Right lobe of liver (tissue), 4 donors: ENCODE measurements around the gene PITPNM2.
"Not testable (repeated sequence)": the region's sequence is repeated elsewhere in the genome, so short reads cannot be mapped to it uniquely, and the experiment has no call there.

Experiments used
- POLR2A ChIP-seq: fragments of 450-650 bp; IDR thresholded peaks from one replicate; pipeline ENCODE4 v1.6.1; 2017; ENCODE audit warnings: antibody characterized with exemption, mild to moderate bottlenecking
- TF ChIP-seq, protein P1 (sequence below), 4 donors: fragments of 200-600 bp in 3 of 4; fragments of 450-650 bp in 1 of 4; IDR thresholded peaks; one replicate each; pipeline versions ENCODE4 v1.5.1 to v1.8.0; 2016 to 2022; ENCODE audit warnings: antibody characterized with exemption in 4 of 4, mild to moderate bottlenecking in 2 of 4
- donor health status: DM: no; HTN: no; CAD: no.
- donor health status: DM: no; HTN: no; CAD: no.
- donor health status: DM: no; HTN: yes; CAD: no.

DNA sequence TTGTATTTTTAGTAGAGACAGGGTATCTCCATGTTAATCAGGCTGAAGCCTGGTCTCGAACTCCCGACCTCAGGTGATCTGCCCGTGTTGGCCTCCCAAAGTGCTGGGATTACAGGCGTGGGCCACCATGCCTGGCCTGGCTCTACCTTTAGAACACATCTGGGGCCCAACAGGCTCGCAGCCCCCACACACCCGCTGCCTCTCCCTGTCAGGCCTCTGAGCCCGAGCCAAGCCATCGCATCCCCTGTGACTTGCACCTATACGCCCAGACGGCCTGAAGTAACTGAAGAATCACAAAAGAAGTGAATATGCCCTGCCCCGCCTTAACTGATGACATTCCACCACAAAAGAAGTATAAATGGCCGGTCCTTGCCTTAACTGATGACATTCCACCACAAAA lies 46.8 kb downstream of the PITPNM2 start:
- TF ChIP-seq, protein P1, sequence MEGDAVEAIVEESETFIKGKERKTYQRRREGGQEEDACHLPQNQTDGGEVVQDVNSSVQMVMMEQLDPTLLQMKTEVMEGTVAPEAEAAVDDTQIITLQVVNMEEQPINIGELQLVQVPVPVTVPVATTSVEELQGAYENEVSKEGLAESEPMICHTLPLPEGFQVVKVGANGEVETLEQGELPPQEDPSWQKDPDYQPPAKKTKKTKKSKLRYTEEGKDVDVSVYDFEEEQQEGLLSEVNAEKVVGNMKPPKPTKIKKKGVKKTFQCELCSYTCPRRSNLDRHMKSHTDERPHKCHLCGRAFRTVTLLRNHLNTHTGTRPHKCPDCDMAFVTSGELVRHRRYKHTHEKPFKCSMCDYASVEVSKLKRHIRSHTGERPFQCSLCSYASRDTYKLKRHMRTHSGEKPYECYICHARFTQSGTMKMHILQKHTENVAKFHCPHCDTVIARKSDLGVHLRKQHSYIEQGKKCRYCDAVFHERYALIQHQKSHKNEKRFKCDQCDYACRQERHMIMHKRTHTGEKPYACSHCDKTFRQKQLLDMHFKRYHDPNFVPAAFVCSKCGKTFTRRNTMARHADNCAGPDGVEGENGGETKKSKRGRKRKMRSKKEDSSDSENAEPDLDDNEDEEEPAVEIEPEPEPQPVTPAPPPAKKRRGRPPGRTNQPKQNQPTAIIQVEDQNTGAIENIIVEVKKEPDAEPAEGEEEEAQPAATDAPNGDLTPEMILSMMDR (IDR thresholded peaks at IDR 0.05) = not testable (repeated sequence)
- TF ChIP-seq POLR2A = not testable (repeated sequence)
